Chondrocyte (in vitro differentiated cells): ENCODE results near the gene USP47. TPM values are rescaled to one million over a fixed set of nuclear protein-coding genes. Genes with fewer than 3 reads are reported as not detected.

Experiments used
- DNase-seq: peaks from one replicate; pipeline ENCODE4 v3.0.0; 2021; ENCODE audit warnings: mixed read lengths, low spot score
- H3K27ac Mint-ChIP-seq: one replicate; pipeline ENCODE4 v1.8.0; 2021; ENCODE audit warnings: mild to moderate bottlenecking, moderate library complexity, mixed read lengths; ENCODE audit not compliant: unreplicated experiment
- H3K27me3 Mint-ChIP-seq: 2 replicates; pipeline ENCODE4 v1.8.0; 2021; ENCODE audit warnings: low read depth, mixed read lengths
- H3K36me3 Mint-ChIP-seq: 2 replicates; pipeline ENCODE4 v1.8.0; 2021; ENCODE audit warnings: low read depth, mixed read lengths
- H3K4me1 Mint-ChIP-seq: 2 replicates; pipeline ENCODE4 v1.8.0; 2021; ENCODE audit warnings: low read depth, mild to moderate bottlenecking, mixed read lengths
- H3K4me3 Mint-ChIP-seq: one replicate; pipeline ENCODE4 v1.8.0; 2021; ENCODE audit warnings: mild to moderate bottlenecking, moderate library complexity, mixed read lengths; ENCODE audit not compliant: unreplicated experiment
- H3K9me3 Mint-ChIP-seq: 2 replicates; pipeline ENCODE4 v1.8.0; 2021; ENCODE audit warnings: low read depth, mixed read lengths
- total RNA-seq: library from RNA; stranded (reverse); gene quantifications from 3 replicates; pipeline ENCODE4 v1.2.1, GENCODE V29; 2021
- TF ChIP-seq, protein P1 (sequence below): fragments of 200-600 bp; sonication (generic); IDR thresholded peaks from 2 replicates; pipeline ENCODE4 v1.5.0; 2021; ENCODE audit warnings: antibody characterized with exemption, mild to moderate bottlenecking, moderate library complexity

USP47 gene
- total RNA-seq, 1 donor from 2014 or later: 44.4 TPM

DNA sequence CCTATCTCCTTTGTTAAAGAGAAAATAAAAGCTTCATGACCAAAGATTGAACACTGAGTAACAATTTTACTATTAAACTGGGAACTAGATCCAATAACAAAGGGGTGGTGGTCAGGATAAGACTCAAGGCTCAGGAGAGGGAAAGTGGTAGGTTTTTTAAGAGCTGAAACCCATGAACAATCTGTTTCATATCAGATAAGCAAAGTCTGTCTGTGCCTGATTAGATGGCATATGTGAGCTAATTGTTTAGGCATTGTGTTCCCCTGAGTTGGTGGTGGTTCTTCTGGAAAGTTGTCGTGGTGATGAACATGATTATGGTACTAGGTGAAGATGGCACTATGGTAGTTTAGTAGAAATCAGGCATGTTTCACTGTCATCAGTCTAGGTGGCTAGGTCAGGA is 24.4 kb downstream of the USP47 start:
- H3K9me3 Mint-ChIP-seq: peaks cover 17% of the 10 kb centered on the region
- peak overlapping the region; percentile 1 for H3K27ac Mint-ChIP-seq
- H3K27me3 Mint-ChIP-seq: no peaks in the 10 kb centered on the region
- no peak overlapping the region for H3K4me3 Mint-ChIP-seq
- H3K36me3 Mint-ChIP-seq: no peaks in the 10 kb centered on the region
- H3K4me1 Mint-ChIP-seq: peaks cover 35% of the 10 kb centered on the region
- TF ChIP-seq, protein P1, sequence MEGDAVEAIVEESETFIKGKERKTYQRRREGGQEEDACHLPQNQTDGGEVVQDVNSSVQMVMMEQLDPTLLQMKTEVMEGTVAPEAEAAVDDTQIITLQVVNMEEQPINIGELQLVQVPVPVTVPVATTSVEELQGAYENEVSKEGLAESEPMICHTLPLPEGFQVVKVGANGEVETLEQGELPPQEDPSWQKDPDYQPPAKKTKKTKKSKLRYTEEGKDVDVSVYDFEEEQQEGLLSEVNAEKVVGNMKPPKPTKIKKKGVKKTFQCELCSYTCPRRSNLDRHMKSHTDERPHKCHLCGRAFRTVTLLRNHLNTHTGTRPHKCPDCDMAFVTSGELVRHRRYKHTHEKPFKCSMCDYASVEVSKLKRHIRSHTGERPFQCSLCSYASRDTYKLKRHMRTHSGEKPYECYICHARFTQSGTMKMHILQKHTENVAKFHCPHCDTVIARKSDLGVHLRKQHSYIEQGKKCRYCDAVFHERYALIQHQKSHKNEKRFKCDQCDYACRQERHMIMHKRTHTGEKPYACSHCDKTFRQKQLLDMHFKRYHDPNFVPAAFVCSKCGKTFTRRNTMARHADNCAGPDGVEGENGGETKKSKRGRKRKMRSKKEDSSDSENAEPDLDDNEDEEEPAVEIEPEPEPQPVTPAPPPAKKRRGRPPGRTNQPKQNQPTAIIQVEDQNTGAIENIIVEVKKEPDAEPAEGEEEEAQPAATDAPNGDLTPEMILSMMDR: no peak
- no peak for DNase-seq

DNA sequence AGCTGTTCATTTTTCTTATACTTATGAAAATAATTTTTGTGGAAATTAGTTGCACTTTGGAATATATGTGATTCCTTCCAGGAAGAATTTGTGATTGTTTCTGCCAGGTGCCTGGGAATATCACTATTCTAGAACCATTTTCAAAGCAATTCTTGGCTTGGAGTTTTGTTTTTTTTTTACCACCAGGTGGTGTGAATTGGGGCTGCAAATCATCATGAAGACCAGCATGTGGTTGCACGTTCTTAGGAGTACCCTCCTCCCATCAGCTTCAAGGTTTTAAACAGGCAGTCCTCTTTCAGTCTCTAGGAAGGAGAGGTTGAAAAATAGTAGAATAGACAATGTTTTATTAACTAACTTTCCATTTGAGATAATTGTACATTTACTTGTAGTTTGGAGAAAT is 25.9 kb downstream of the USP47 start:
- Mint-ChIP-seq H3K9me3 (peaks cover 17% of the 10 kb centered on the region), H3K27ac (no peak overlapping the region), H3K4me1 (peaks cover 48% of the 10 kb centered on the region), H3K27me3 (no peaks in the 10 kb centered on the region), H3K4me3 (no peak overlapping the region), H3K36me3 (no peaks in the 10 kb centered on the region)
- TF ChIP-seq, protein P1: no peak
- DNase-seq: no peak

DNA sequence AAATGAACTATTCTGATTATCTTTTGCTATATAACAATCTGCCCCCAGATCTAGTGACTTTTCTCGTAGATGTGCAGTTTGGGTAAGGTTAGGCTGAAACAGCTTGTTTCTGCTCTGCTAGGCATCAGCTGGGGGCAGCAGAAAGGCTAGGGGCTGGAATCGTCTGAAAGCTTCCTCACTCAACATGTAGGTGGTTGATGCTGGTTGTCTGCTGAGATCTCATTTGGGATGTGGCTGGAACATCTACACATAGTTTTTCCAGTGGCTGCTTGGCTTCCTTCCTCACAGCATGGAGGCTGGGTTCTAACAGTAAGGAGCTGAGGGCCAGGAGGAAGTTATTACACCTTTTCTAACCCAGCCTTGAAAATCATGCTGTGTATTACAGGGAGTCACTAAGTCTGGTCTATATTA is 30.2 kb downstream of the USP47 start:
- TF ChIP-seq, protein P1: no peak
- no peaks in the 10 kb centered on the region for H3K27me3 Mint-ChIP-seq
- H3K4me1 Mint-ChIP-seq: peaks cover 41% of the 10 kb centered on the region
- no peaks in the 10 kb centered on the region for H3K36me3 Mint-ChIP-seq
- DNase-seq: no peak
- peak overlapping the region; percentile 17 for H3K27ac Mint-ChIP-seq
- peaks cover 9% of the 10 kb centered on the region for H3K9me3 Mint-ChIP-seq
- H3K4me3 Mint-ChIP-seq: no peak overlapping the region

DNA sequence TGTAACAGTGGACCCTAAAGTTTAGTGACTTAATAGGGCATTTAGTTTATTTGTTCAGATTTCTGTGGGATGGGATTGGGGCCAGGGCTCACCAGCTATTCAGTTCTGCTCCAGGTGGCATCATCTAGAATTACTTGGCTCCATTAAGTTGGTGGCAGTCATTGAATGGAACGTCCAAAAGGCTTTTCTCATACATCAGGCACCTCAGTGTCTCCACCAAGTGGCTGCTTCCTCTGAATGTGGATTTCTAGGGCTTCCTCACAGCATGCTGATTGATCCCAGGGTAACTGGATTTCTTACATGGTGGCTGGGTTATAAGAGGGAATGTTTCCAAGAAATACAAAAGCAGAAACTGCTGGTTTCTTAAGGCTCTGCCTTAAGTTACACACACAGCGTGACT is 34.7 kb downstream of the USP47 start:
- H3K9me3 Mint-ChIP-seq: no peaks in the 10 kb centered on the region
- DNase-seq: no peak
- peaks cover 42% of the 10 kb centered on the region for H3K4me1 Mint-ChIP-seq
- TF ChIP-seq, protein P1: peak; percentile 49
- H3K27me3 Mint-ChIP-seq: no peaks in the 10 kb centered on the region
- no peak overlapping the region for H3K27ac Mint-ChIP-seq
- H3K4me3 Mint-ChIP-seq: no peak overlapping the region
- H3K36me3 Mint-ChIP-seq: no peaks in the 10 kb centered on the region

DNA sequence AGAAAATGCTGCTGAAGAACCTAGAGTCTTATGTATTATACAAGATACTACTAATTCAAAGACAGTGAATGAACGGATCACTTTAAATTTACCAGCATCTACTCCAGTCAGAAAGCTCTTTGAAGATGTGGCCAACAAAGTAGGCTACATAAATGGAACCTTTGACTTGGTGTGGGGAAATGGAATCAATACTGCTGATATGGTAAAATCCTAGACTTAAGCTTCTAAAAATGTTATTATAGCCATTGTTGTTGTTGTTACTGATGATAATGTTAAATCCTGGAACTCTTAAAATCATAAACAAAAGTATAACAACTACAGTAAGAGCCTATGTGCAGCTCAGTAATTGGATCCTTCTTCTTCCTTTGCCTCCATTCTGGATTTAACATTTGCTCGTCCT is 38.4 kb downstream of the USP47 start:
- peaks cover 44% of the 10 kb centered on the region for H3K4me1 Mint-ChIP-seq
- no peak for DNase-seq
- no peak overlapping the region for H3K4me3 Mint-ChIP-seq
- peaks cover 5% of the 10 kb centered on the region for H3K36me3 Mint-ChIP-seq
- H3K9me3 Mint-ChIP-seq: no peaks in the 10 kb centered on the region
- H3K27me3 Mint-ChIP-seq: no peaks in the 10 kb centered on the region
- H3K27ac Mint-ChIP-seq: no peak overlapping the region
- TF ChIP-seq, protein P1: no peak
